Activated naive CD4-positive, alpha-beta T cell treated with anti-CD3 and anti-CD28 coated beads, Interleukin-2, amount 50 U/mL, for 72 hours (primary cell): ENCODE measurements around the gene RUNX3. TPM values are rescaled to one million over a fixed set of nuclear protein-coding genes. Genes with fewer than 3 reads are reported as not detected.

Source experiments
- ATAC-seq, 2 donors: fragments of 150-1000 bp; cut with Tn5 transposase; 2 replicates each; pipeline ENCODE4 v1.10.0; 2021; ENCODE audit warnings: mild to moderate bottlenecking in 2 of 2, moderate library complexity in 2 of 2
- DNase-seq, 2 donors: peaks; one replicate each; pipeline ENCODE4 v3.0.0; 2021 to 2022; ENCODE audit warnings: low spot score in 2 of 2
- H3K27ac Mint-ChIP-seq, 2 donors: one replicate each; pipeline ENCODE4 v1.8.0; 2022; ENCODE audit warnings: mild to moderate bottlenecking in 2 of 2, mixed read lengths in 2 of 2
- H3K36me3 Mint-ChIP-seq, 2 donors: one replicate each; pipeline ENCODE4 v1.8.0; 2022; ENCODE audit warnings: mixed read lengths in 2 of 2
- H3K9me3 Mint-ChIP-seq, 2 donors: one replicate each; pipeline ENCODE4 v1.8.0; 2022; ENCODE audit warnings: mixed read lengths in 2 of 2
- total RNA-seq, 2 donors: library from RNA; stranded (reverse); gene quantifications; one replicate each; pipeline ENCODE4 v1.2.3, GENCODE V29; 2022

RUNX3 gene
- total RNA-seq, 2 donors from 2014 or later = 119 to 136 TPM

GRCh38 chr1:24861821-24862727 is 68.0 kb downstream of the RUNX3 start:
- Mint-ChIP-seq H3K36me3 (no peaks in the 10 kb centered on the region), H3K9me3 (no peaks in the 10 kb centered on the region)
- no peak for ATAC-seq

GRCh38 chr1:24860841-24861240 is 69.2 kb downstream of the RUNX3 start:
- Mint-ChIP-seq H3K9me3 (no peaks in the 10 kb centered on the region), H3K27ac (no peak overlapping the region), H3K36me3 (no peaks in the 10 kb centered on the region)
- ATAC-seq (no peak), DNase-seq (no peak)

More at GRCh38 chr1:24861821-24862727, 68.0 kb downstream of the RUNX3 start:
- DNase-seq = no peak
- no peak overlapping the region for H3K27ac Mint-ChIP-seq

GRCh38 chr1:24859063-24860010 is 70.7 kb downstream of the RUNX3 start:
- Mint-ChIP-seq H3K9me3 (no peaks in the 10 kb centered on the region), H3K27ac (no peak overlapping the region), H3K36me3 (no peaks in the 10 kb centered on the region)
- no peak for ATAC-seq
- DNase-seq = no peak

- ATAC-seq (no peak), DNase-seq (no peak)
- no peaks in the 10 kb centered on the region for H3K9me3 Mint-ChIP-seq
- no peak overlapping the region for H3K27ac Mint-ChIP-seq
- no peaks in the 10 kb centered on the region for H3K36me3 Mint-ChIP-seq
Measured at GRCh38 chr1:24858277-24858676, 71.8 kb downstream of the RUNX3 start.

GRCh38 chr1:24857507-24858133 is 72.5 kb downstream of the RUNX3 start:
- no peak for DNase-seq

GRCh38 chr1:24856787-24857506 is 73.1 kb downstream of the RUNX3 start:
- Mint-ChIP-seq H3K36me3 (no peaks in the 10 kb centered on the region), H3K9me3 (no peaks in the 10 kb centered on the region), H3K27ac (no peak overlapping the region)
- ATAC-seq (no peak), DNase-seq (no peak)

More at GRCh38 chr1:24857507-24858133, 72.5 kb downstream of the RUNX3 start:
- Mint-ChIP-seq H3K36me3 (no peaks in the 10 kb centered on the region), H3K27ac (no peak overlapping the region), H3K9me3 (no peaks in the 10 kb centered on the region)
- no peak for ATAC-seq

- DNase-seq = no peak
- Mint-ChIP-seq H3K36me3 (no peaks in the 10 kb centered on the region), H3K9me3 (no peaks in the 10 kb centered on the region), H3K27ac (no peak overlapping the region)
- ATAC-seq = no peak
Measured at GRCh38 chr1:24855474-24855873, 74.6 kb downstream of the RUNX3 start.

GRCh38 chr1:24853649-24854048 is 76.4 kb downstream of the RUNX3 start:
- no peaks in the 10 kb centered on the region for H3K36me3 Mint-ChIP-seq
- no peak overlapping the region for H3K27ac Mint-ChIP-seq
- H3K9me3 Mint-ChIP-seq = no peaks in the 10 kb centered on the region
- no peak for DNase-seq
- ATAC-seq = no peak

- no peak for ATAC-seq
- H3K27ac Mint-ChIP-seq = no peak overlapping the region
- no peaks in the 10 kb centered on the region for H3K36me3 Mint-ChIP-seq
- no peaks in the 10 kb centered on the region for H3K9me3 Mint-ChIP-seq
- DNase-seq = no peak
Measured at GRCh38 chr1:24850328-24850920, 79.7 kb downstream of the RUNX3 start.

- H3K27ac Mint-ChIP-seq = no peak overlapping the region
- DNase-seq = no peak
Measured at GRCh38 chr1:24849672-24850295, 80.3 kb downstream of the RUNX3 start.

More at GRCh38 chr1:24849672-24850295, 80.3 kb downstream of the RUNX3 start:
- ATAC-seq = no peak
- Mint-ChIP-seq H3K9me3 (no peaks in the 10 kb centered on the region), H3K36me3 (no peaks in the 10 kb centered on the region)

Other genes starting within 250 kb of the RUNX3 start
- gene CLIC4, start 184.8 kb downstream of the RUNX3 start, total RNA-seq = 10 to 100 TPM; 16.2 to 30.0 TPM